PC-9 (cell line): ENCODE measurements around the gene SBNO1. TPM values are rescaled to one million over a fixed set of nuclear protein-coding genes. Genes with fewer than 3 reads are reported as not detected.
A peak's percentile ranks its signal among the peaks of the same experiment; 100 is the strongest.
"Not testable (repeated sequence)": the region's sequence is repeated elsewhere in the genome, so short reads cannot be mapped to it uniquely, and the experiment has no call there.

Experiments
- Bru-seq: library from RNA; stranded (reverse); fragments of 400-500 nt; gene quantifications from one replicate; lab custom pipeline; 2021; lab: Mats Ljungman, UMichigan
- BruChase-seq, 2 experiments: library from RNA; stranded (reverse); fragments of 400-500 nt; gene quantifications; one replicate each; lab custom pipeline; 2021; lab: Mats Ljungman, UMichigan
- BruUV-seq: library from RNA; stranded (reverse); fragments of 400-500 nt; replicated peaks from 2 replicates; lab custom pipeline; 2021; lab: Mats Ljungman, UMichigan
- CTCF ChIA-PET: fragments of 300-600 bp; sonication (Branson Sonifier 250); formaldehyde crosslinking; loops from one replicate; lab custom pipeline; 2022; ENCODE audit warnings: antibody characterized with exemption; lab: Charles Lee
- POLR2A ChIA-PET: fragments of 300-600 bp; sonication (Branson Sonifier 250); formaldehyde crosslinking; loops from one replicate; lab custom pipeline; 2022; ENCODE audit warnings: antibody characterized with exemption; ENCODE audit not compliant: unreplicated experiment; lab: Charles Lee
- DNase-seq, 2 experiments: peaks; one replicate each; pipeline versions ENCODE4 v3.0.0 to v3.0.0-alpha.2; 2015 to 2022; ENCODE audit warnings: mixed read lengths in 1 of 2
- H2AFZ ChIP-seq: fragments of 200-600 bp; sonication (generic); 2 replicates; pipeline ENCODE4 v1.8.1; 2017; ENCODE audit warnings: antibody characterized with exemption
- H3F3A ChIP-seq: fragments of 200-600 bp; sonication (generic); 2 replicates; pipeline ENCODE4 v1.8.1; 2017; ENCODE audit warnings: antibody characterized with exemption, mild to moderate bottlenecking, low read depth; ENCODE audit not compliant: insufficient read depth
- H3K27ac ChIP-seq: fragments of 200-600 bp; sonication (generic); 2 replicates; pipeline ENCODE4 v1.6.1; 2016; ENCODE audit warnings: mixed run types
- H3K27me3 ChIP-seq: fragments of 200-600 bp; sonication (generic); 2 replicates; pipeline ENCODE4 v1.6.1; 2016; ENCODE audit warnings: low read depth, mixed run types; ENCODE audit not compliant: insufficient read depth
- H3K36me3 ChIP-seq: fragments of 200-600 bp; sonication (generic); 2 replicates; pipeline ENCODE4 v1.6.1; 2016; ENCODE audit warnings: low read depth, mixed run types
- H3K4me1 ChIP-seq: fragments of 200-600 bp; sonication (generic); replicated peaks from 2 replicates; pipeline ENCODE4 v1.6.1; 2016; ENCODE audit warnings: mixed run types; ENCODE audit not compliant: insufficient read depth
- H3K4me2 ChIP-seq: fragments of 200-600 bp; sonication (generic); 2 replicates; pipeline ENCODE4 v1.6.1; 2017; ENCODE audit warnings: mixed run types
- H3K4me3 ChIP-seq: fragments of 200-600 bp; sonication (generic); 2 replicates; pipeline ENCODE4 v1.6.1; 2016; ENCODE audit warnings: mixed run types
- H3K79me2 ChIP-seq: fragments of 200-600 bp; sonication (generic); 2 replicates; pipeline ENCODE4 v1.6.1; 2017; ENCODE audit warnings: low read depth, mixed run types
- H3K9me2 ChIP-seq: fragments of 200-600 bp; sonication (generic); 2 replicates; pipeline ENCODE4 v1.8.1; 2017; ENCODE audit warnings: mild to moderate bottlenecking; ENCODE audit not compliant: insufficient read depth
- H3K9me3 ChIP-seq: fragments of 200-600 bp; sonication (generic); 2 replicates; pipeline ENCODE4 v1.8.1; 2016; ENCODE audit warnings: low read depth; ENCODE audit not compliant: insufficient read depth
- H4K20me1 ChIP-seq: fragments of 200-600 bp; sonication (generic); 2 replicates; pipeline ENCODE4 v1.8.1; 2017; ENCODE audit not compliant: insufficient read depth
- EZH2 ChIP-seq: fragments of 200-600 bp; sonication (generic); IDR thresholded peaks from 2 replicates; pipeline ENCODE4 v1.8.0; 2017; ENCODE audit warnings: antibody characterized with exemption, low read depth
- intact Hi-C: fragments of 100-400 bp; cut with micrococcal nuclease; formaldehyde crosslinking; loops from one replicate; pipeline ENCODE4 v1.10.0; 2022; ENCODE audit not compliant: unreplicated experiment
- long read RNA-seq: library from polyadenylated mRNA; stranded (forward); transcript quantifications from one replicate; pipeline ENCODE4 v2.0.0, GENCODE V29; 2022
- total RNA-seq: library from RNA; stranded (reverse); gene quantifications from 2 replicates; pipeline ENCODE4 v1.2.3, GENCODE V29; 2021
- TF ChIP-seq, protein P1 (sequence below): fragments of 200-600 bp; sonication (generic); conservative IDR thresholded peaks from 2 replicates; pipeline ENCODE4 v1.6.1; 2017; ENCODE audit warnings: mixed run types, antibody characterized with exemption, mild to moderate bottlenecking, moderate library complexity

Gene SBNO1
- total RNA-seq (31.9 and 43.1 TPM in 2 replicates), Bru-seq, nascent RNA (percentile 85 among the genes with signal in this experiment), BruChase-seq, experiment 1, labeled RNA remaining after a 2-hour chase (percentile 88 among the genes with signal in this experiment), BruChase-seq, experiment 2, labeled RNA remaining after a 6-hour chase (percentile 92 among the genes with signal in this experiment)
- long read RNA-seq, full-length matches to known transcripts: 12 of 36 reads
- long read RNA-seq, partial matches to known transcripts: 13 of 36 reads
- long read RNA-seq, other reads (novel, unspliced or antisense): 11 of 36 reads

GRCh38 chr12:123364532-123365024 is at the start of gene SBNO1:
TSS of gene SBNO1 (minus strand) at chr12:123364847. CDS start at chr12:123350441, 14,406 bp downstream.
- Histone ChIP-seq H3K36me3 (no peaks in the 10 kb centered on the region), H3K9me3 (no peaks in the 10 kb centered on the region), H3F3A (peaks cover 13% of the 10 kb centered on the region; the same call in 1 of the 2 replicates), H4K20me1 (peaks cover 32% of the 10 kb centered on the region), H3K9me2 (no peaks in the 10 kb centered on the region), H2AFZ (peak within 1 kb of the TSS; percentile 87), H3K4me3 (peak within 1 kb of the TSS; percentile 82), H3K4me2 (peak within 1 kb of the TSS; percentile 98), H3K27me3 (no peaks in the 10 kb centered on the region), H3K27ac (peak within 1 kb of the TSS; percentile 95), H3K79me2 (peaks cover 50% of the 10 kb centered on the region), H3K4me1 (peaks cover 14% of the 10 kb centered on the region)
- TF ChIP-seq, protein P1, sequence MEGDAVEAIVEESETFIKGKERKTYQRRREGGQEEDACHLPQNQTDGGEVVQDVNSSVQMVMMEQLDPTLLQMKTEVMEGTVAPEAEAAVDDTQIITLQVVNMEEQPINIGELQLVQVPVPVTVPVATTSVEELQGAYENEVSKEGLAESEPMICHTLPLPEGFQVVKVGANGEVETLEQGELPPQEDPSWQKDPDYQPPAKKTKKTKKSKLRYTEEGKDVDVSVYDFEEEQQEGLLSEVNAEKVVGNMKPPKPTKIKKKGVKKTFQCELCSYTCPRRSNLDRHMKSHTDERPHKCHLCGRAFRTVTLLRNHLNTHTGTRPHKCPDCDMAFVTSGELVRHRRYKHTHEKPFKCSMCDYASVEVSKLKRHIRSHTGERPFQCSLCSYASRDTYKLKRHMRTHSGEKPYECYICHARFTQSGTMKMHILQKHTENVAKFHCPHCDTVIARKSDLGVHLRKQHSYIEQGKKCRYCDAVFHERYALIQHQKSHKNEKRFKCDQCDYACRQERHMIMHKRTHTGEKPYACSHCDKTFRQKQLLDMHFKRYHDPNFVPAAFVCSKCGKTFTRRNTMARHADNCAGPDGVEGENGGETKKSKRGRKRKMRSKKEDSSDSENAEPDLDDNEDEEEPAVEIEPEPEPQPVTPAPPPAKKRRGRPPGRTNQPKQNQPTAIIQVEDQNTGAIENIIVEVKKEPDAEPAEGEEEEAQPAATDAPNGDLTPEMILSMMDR: no peak
- TF ChIP-seq EZH2: no peak
- CTCF ChIA-PET: interaction anchor here (0.6 kb wide), 1 partner anchor 194 kb away, joined by 9 read pairs; no protein-coding TSS in a partner anchor
- peak in 1 of 2 experiments; percentile 82 for DNase-seq
- POLR2A ChIA-PET: interaction anchor here (0.6 to 1.5 kb wide), 3 partner anchors 19 to 1470 kb away, joined by 4 to 17 read pairs (median 6); partner anchors contain the start of gene KMT5A
- no TSS peak for BruUV-seq
- intact Hi-C loops: loop anchor here (1.0 to 2.0 kb wide), 2 partner anchors 19 to 218 kb away; no protein-coding TSS in a partner anchor

DNA sequence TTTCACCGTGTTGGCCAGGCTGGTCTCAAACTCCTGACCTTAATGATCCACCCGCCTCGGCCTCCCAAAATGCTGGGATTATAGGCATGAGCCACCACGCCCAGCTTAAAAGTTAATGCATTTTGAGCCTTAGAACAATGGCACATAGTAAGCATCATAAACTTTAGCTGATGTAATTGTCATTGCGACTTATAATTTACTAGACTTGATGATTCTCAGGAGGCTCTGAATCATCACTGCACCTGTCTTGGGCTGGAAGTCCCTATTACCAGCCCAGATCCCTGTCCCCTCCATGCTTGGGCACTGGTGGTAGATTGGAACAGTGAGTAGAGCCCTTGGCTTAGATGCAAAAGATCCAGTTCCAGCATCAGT is 45.4 kb upstream of the SBNO1 start:
- H3K4me3 ChIP-seq: no peak overlapping the region
- no peaks in the 10 kb centered on the region for H3K4me1 ChIP-seq
- intact Hi-C loops: no loop called here
- H3K9me3 ChIP-seq: no peaks in the 10 kb centered on the region
- no peaks in the 10 kb centered on the region for H4K20me1 ChIP-seq
- DNase-seq: no peak
- no peak overlapping the region for H3K4me2 ChIP-seq
- no peaks in the 10 kb centered on the region for H3K9me2 ChIP-seq
- H3K27me3 ChIP-seq: no peaks in the 10 kb centered on the region
- TF ChIP-seq EZH2: no peak
- TF ChIP-seq, protein P1: no peak
- no peak overlapping the region for H2AFZ ChIP-seq
- H3F3A ChIP-seq: peaks cover 8% of the 10 kb centered on the region; the same call in 1 of the 2 replicates
- no peak overlapping the region for H3K27ac ChIP-seq
- no peaks in the 10 kb centered on the region for H3K79me2 ChIP-seq
- CTCF ChIA-PET: interaction anchor here (0.6 kb wide), 1 partner anchor 38 kb away, joined by 7 read pairs; no protein-coding TSS in a partner anchor
- POLR2A ChIA-PET: no interaction called here
- no peaks in the 10 kb centered on the region for H3K36me3 ChIP-seq
- BruUV-seq: no TSS peak

GRCh38 chr12:123409284-123410040 is 44.8 kb upstream of the SBNO1 start:
- H2AFZ ChIP-seq, H3K27me3 ChIP-seq, H3K4me3 ChIP-seq, H3K4me1 ChIP-seq, H3K9me3 ChIP-seq, H3F3A ChIP-seq, H3K4me2 ChIP-seq, H4K20me1 ChIP-seq, H3K27ac ChIP-seq, POLR2A ChIA-PET, H3K79me2 ChIP-seq, BruUV-seq, H3K9me2 ChIP-seq, H3K36me3 ChIP-seq, intact Hi-C loops, DNase-seq: not testable (repeated sequence)
- CTCF ChIA-PET: interaction anchor here (0.6 kb wide), 1 partner anchor 39 kb away, joined by 7 read pairs; no protein-coding TSS in a partner anchor

GRCh38 chr12:123408619-123409018 is 44.0 kb upstream of the SBNO1 start:
- H3K4me2 ChIP-seq, H3F3A ChIP-seq, H3K27ac ChIP-seq, H3K9me2 ChIP-seq, H3K4me3 ChIP-seq, intact Hi-C loops, H4K20me1 ChIP-seq, POLR2A ChIA-PET, H3K4me1 ChIP-seq, H3K27me3 ChIP-seq, CTCF ChIA-PET, H3K79me2 ChIP-seq, H3K9me3 ChIP-seq, H3K36me3 ChIP-seq, DNase-seq, H2AFZ ChIP-seq: not testable (repeated sequence)
- BruUV-seq: TSS peak; percentile 25

- H3K4me3 ChIP-seq, H3K9me2 ChIP-seq, H4K20me1 ChIP-seq, BruUV-seq, CTCF ChIA-PET, H2AFZ ChIP-seq, H3K4me2 ChIP-seq, H3F3A ChIP-seq, H3K4me1 ChIP-seq, H3K27me3 ChIP-seq, intact Hi-C loops, H3K9me3 ChIP-seq, H3K27ac ChIP-seq, POLR2A ChIA-PET, DNase-seq, H3K79me2 ChIP-seq, H3K36me3 ChIP-seq: not testable (repeated sequence)
Measured at GRCh38 chr12:123407934-123408333, 43.3 kb upstream of the SBNO1 start.
